HFFc6 (cell line): ENCODE results near the gene TMEM187. TPM values are rescaled to one million over a fixed set of nuclear protein-coding genes. Genes with fewer than 3 reads are reported as not detected.
A peak's percentile ranks its signal among the peaks of the same experiment; 100 is the strongest.

Source experiments
- DNase-seq: peaks from one replicate; pipeline ENCODE4 v3.0.0-alpha.2; 2018
- H3K27ac Mint-ChIP-seq: 2 replicates; pipeline ENCODE4 v1.8.0; 2020; ENCODE audit warnings: mild to moderate bottlenecking, mixed read lengths
- H3K27me3 Mint-ChIP-seq: 2 replicates; pipeline ENCODE4 v1.8.0; 2021; ENCODE audit warnings: mild to moderate bottlenecking, moderate library complexity, mixed read lengths; ENCODE audit not compliant: insufficient read depth
- H3K36me3 Mint-ChIP-seq: 2 replicates; pipeline ENCODE4 v1.8.0; 2021; ENCODE audit warnings: low read depth, mixed read lengths
- H3K4me1 Mint-ChIP-seq: 2 replicates; pipeline ENCODE4 v1.8.0; 2020; ENCODE audit warnings: low read depth, mixed read lengths
- H3K4me3 Mint-ChIP-seq: 2 replicates; pipeline ENCODE4 v1.8.0; 2020; ENCODE audit warnings: mild to moderate bottlenecking, moderate library complexity, mixed read lengths
- H3K9me3 Mint-ChIP-seq: 2 replicates; pipeline ENCODE4 v1.8.0; 2020; ENCODE audit warnings: mild to moderate bottlenecking, mixed read lengths
- total RNA-seq, 6 experiments: library from RNA; stranded (reverse); fragmentation: NEBNext Ultra II Directional; extraction: Animal tissue kit (Norgen Biotek cat#: 25700); gene quantifications; 2 replicates in 1 of 6; 3 replicates in 5 of 6; pipeline ENCODE4 v1.2.3, GENCODE V29; 2021
- TF ChIP-seq, protein P1 (sequence below): fragments of 200-600 bp; sonication (generic); IDR thresholded peaks from 2 replicates; pipeline ENCODE4 v1.5.0; 2021; ENCODE audit warnings: antibody characterized with exemption, mild to moderate bottlenecking

The TMEM187 gene
- total RNA-seq, 6 experiments from 2014 or later, result 3.1 to 8.0 (median 5.7) TPM

GRCh38 chrX:153968255-153968654 is 4.3 kb upstream of the TMEM187 start:
- peaks cover 29% of the 10 kb centered on the region for H3K4me1 Mint-ChIP-seq
- peak overlapping the region; percentile 43; the same call in 1 of the 2 replicates for H3K27ac Mint-ChIP-seq
- peak overlapping the region; percentile 99 for H3K4me3 Mint-ChIP-seq
- TF ChIP-seq, protein P1, sequence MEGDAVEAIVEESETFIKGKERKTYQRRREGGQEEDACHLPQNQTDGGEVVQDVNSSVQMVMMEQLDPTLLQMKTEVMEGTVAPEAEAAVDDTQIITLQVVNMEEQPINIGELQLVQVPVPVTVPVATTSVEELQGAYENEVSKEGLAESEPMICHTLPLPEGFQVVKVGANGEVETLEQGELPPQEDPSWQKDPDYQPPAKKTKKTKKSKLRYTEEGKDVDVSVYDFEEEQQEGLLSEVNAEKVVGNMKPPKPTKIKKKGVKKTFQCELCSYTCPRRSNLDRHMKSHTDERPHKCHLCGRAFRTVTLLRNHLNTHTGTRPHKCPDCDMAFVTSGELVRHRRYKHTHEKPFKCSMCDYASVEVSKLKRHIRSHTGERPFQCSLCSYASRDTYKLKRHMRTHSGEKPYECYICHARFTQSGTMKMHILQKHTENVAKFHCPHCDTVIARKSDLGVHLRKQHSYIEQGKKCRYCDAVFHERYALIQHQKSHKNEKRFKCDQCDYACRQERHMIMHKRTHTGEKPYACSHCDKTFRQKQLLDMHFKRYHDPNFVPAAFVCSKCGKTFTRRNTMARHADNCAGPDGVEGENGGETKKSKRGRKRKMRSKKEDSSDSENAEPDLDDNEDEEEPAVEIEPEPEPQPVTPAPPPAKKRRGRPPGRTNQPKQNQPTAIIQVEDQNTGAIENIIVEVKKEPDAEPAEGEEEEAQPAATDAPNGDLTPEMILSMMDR, result no peak
- no peak for DNase-seq
- no peaks in the 10 kb centered on the region for H3K9me3 Mint-ChIP-seq
- peaks cover 13% of the 10 kb centered on the region for H3K36me3 Mint-ChIP-seq
- no peaks in the 10 kb centered on the region; the same call in 1 of the 2 replicates for H3K27me3 Mint-ChIP-seq

DNA sequence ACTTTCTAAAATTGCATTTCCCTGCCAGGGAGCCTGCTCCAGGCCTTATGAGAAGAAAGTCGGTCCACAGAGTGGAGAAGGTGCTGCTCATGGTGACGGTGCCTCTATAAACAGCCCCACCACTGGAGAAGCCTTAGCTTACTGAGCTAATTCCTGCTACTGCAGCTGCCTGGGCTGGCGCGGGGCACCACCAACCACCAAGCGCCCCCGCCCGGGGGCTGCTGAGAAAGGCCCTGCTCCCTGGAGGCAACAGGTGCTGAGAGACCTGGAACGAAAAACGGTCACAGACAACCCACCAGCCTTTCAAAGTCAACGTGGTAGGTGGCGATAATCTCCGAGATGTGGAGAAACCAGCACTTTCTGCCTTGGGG is 3.8 kb upstream of the TMEM187 start:
- Mint-ChIP-seq H3K9me3 (no peaks in the 10 kb centered on the region), H3K4me3 (peak overlapping the region; percentile 99), H3K27me3 (peaks cover 2% of the 10 kb centered on the region), H3K4me1 (peaks cover 33% of the 10 kb centered on the region), H3K27ac (peak overlapping the region; percentile 43), H3K36me3 (peaks cover 13% of the 10 kb centered on the region)
- peak; percentile 11 for DNase-seq
- TF ChIP-seq, protein P1, result no peak

DNA sequence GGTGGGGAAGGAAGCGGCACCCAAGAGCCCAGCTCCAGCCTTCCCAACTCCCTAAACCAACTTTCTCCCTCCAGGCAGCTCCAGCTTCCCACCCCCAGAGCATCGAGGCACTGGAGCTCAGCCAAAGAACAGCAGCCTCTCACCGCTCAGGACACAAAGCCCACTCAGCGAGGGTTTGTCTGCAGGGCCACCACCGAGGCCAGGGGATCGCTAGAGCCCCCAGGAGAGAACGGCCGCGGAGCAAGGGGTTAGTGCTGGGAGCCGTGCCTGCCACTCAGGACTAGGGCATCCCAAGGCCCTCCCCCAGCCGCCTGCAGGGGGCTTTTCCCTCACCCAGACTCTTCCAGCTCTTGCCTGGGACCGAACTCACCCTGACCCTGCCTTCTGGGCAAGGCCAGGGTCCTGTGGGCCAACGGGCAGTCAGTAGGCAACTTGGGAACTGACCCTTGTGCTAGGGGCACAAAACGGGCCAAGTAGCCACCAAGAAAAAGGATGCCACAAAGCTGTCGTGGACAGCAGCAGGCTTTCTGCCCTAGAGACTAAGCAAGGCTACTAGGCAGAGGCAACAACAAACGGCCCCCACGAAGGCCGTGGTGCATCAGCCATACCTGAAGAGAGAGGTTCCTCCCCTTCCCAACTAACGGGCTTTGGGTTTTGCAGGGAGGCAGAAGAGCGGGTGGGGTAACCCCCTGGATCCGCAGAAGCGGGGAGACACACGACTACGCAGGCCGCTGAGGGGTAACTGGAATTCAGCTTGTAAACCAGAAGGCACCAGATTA is 3.2 kb upstream of the TMEM187 start:
- Mint-ChIP-seq H3K4me1 (peaks cover 36% of the 10 kb centered on the region), H3K36me3 (peaks cover 13% of the 10 kb centered on the region), H3K4me3 (peak overlapping the region; percentile 99), H3K9me3 (no peaks in the 10 kb centered on the region), H3K27ac (peak overlapping the region; percentile 100), H3K27me3 (peaks cover 2% of the 10 kb centered on the region)
- TF ChIP-seq, protein P1, result no peak
- DNase-seq, result no peak

DNA sequence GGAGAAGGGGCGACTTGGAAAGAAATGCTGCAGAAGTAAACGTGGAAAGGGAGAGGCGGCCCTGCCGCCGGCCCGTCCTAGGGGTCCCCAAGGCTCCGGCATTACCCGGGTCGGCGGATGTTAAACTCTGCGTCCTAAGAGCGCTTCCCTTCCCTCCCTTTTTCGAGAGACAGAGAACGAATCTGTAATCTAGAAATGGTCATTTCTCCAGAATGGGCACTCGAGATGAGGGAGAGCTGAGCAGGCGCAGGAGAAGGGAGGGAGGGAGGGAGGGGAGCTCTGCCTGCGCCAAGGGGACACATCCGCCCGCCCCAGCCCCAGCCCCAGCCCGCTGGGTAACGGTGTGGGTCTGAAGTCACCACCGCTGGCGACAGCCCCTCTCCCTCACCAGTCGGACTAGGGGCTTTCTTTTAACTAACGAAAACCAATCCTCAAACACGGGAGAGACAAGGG is 2.6 kb upstream of the TMEM187 start:
- Mint-ChIP-seq H3K27me3 (peaks cover 2% of the 10 kb centered on the region), H3K36me3 (peaks cover 13% of the 10 kb centered on the region), H3K27ac (peak overlapping the region; percentile 100), H3K4me3 (peak overlapping the region; percentile 99), H3K9me3 (no peaks in the 10 kb centered on the region), H3K4me1 (peaks cover 39% of the 10 kb centered on the region)
- no peak for DNase-seq
- TF ChIP-seq, protein P1, result no peak

DNA sequence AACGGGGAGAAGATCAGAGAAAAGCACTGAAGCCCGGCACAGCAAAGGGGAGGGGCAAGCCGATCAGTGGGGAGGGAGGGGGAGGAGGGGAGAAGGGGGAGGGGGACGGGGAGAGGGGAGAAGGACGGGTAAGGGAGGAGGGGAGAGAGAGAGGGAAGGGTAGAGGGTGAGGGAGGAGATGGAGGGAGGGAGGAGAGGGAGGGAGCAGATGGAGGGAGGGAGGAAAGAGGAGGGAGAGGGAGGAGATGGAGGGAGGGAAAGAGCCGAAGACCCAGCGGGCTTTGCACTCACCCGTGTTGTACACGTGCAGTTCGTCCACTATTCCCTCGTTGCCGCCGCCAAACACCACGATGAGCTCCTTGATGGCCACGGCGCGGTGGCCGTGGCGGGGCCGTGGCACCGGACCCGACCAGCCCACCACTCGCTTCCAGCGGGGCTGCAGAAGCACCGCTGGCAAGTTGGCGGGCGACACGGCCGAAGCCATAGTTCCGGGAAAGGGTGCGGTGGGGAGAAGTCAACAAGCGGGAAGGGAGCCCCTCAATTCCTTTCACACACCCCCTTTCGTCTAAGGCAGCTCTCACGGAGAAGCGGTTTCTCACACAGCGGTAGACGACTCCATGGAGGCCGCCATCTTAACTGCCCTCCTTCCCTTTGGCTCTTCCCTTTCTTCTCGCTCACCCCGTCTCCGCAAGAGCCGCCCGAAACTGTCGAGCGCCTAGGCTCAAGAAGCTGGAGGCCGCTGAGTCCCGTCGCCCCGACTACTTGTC is 2.0 kb upstream of the TMEM187 start:
- peak overlapping the region; percentile 100 for H3K27ac Mint-ChIP-seq
- TF ChIP-seq, protein P1, result no peak
- peaks cover 13% of the 10 kb centered on the region for H3K36me3 Mint-ChIP-seq
- H3K9me3 Mint-ChIP-seq, result no peaks in the 10 kb centered on the region
- H3K4me3 Mint-ChIP-seq, result peak overlapping the region; percentile 99
- H3K4me1 Mint-ChIP-seq, result peaks cover 39% of the 10 kb centered on the region
- peaks cover 2% of the 10 kb centered on the region for H3K27me3 Mint-ChIP-seq
- peak; percentile 39 for DNase-seq
